H1 (cell line): Measurements from ENCODE around the gene LCA5L. TPM values are rescaled to one million over a fixed set of nuclear protein-coding genes. Genes with fewer than 3 reads are reported as not detected.

Experiments used
- BACH1 ChIP-seq: IDR thresholded peaks from 2 replicates; pipeline ENCODE4 v1.6.1; 2012; ENCODE audit warnings: low read length, improper control_type of control experiment
- polyA plus RNA-seq, 7 experiments: library from polyadenylated mRNA; depleted of rRNA in 3 of 7; stranded (reverse) in 5 of 7; unstranded in 2 of 7; fragments of >200 nt in 5 of 7; fragments of 200-250 nt in 2 of 7; gene quantifications; 1 replicate in 5 of 7; 2 replicates in 1 of 7; 4 replicates in 1 of 7; pipeline versions ENCODE4 v1.2.1 to v1.2.3, GENCODE V29; 2011 to 2013; ENCODE audit warnings: missing spikeins in 2 of 7, mixed read lengths in 2 of 7
- total RNA-seq: library from RNA; stranded (reverse); fragmentation: NEBNext Ultra II Directional; extraction: Animal tissue kit (Norgen Biotek cat#: 25700); gene quantifications from 2 replicates; pipeline ENCODE4 v1.2.1, GENCODE V29; 2021

LCA5L gene
- total and polyA plus RNA-seq, 2 of the 8 experiments (the other 6 are each of a cell fraction or from before 2014, with no cell fraction given) = 0.11 to 0.84 TPM

- no peak for TF ChIP-seq BACH1
Observed at GRCh38 chr21:39481886-39482285, 36.3 kb upstream of the LCA5L start (continued).
